HCT116 (cell line): ENCODE results near the gene TMEM175. TPM values are rescaled to one million over a fixed set of nuclear protein-coding genes. Genes with fewer than 3 reads are reported as not detected.

Experiments
- ATAC-seq: fragments of 200-7000 bp; cut with Tn5 transposase; 2 replicates; pipeline ENCODE4 v1.9.1; 2020; ENCODE audit warnings: mild to moderate bottlenecking, moderate library complexity
- BruUV-seq: library from RNA; stranded (reverse); fragments of 400-500 nt; replicated peaks from 2 replicates; lab custom pipeline; 2021; lab: Mats Ljungman, UMichigan
- CTCF ChIA-PET: fragments of 300-600 bp; sonication (Branson Sonifier 250); formaldehyde crosslinking; loops from one replicate; lab custom pipeline; 2021; ENCODE audit warnings: antibody characterized with exemption; lab: Charles Lee
- POLR2A ChIA-PET: fragments of 300-600, 350-600 bp; sonication (Branson Sonifier 250); formaldehyde crosslinking; loops from one replicate; lab custom pipeline; 2021; ENCODE audit warnings: antibody characterized with exemption; lab: Charles Lee
- RAD21 ChIA-PET, 2 experiments: fragments of 300-600 bp; sonication (Branson Sonifier 250); formaldehyde crosslinking; loops; one replicate each; lab custom pipeline; 2023; ENCODE audit warnings: low total read pairs in 2 of 2; ENCODE audit not compliant: uncharacterized antibody in 2 of 2, unreplicated experiment in 2 of 2, low non-redundant PET in 1 of 2; lab: Charles Lee
- DNase-seq: peaks from one replicate; pipeline ENCODE4 v3.0.0-alpha.2; 2010; ENCODE audit warnings: low read depth, low spot score
- H2AFZ ChIP-seq: fragments of 200-600 bp; shearing (Covaris generic), sonication (generic); 2 replicates; pipeline ENCODE4 v1.6.1; 2017; ENCODE audit warnings: low read depth, mixed run types, mixed read lengths, antibody characterized with exemption, low read length; ENCODE audit not compliant: poor library complexity, severe bottlenecking
- H3K27ac ChIP-seq: 2 replicates; pipeline ENCODE4 v1.5.1; 2012; ENCODE audit warnings: low read depth, low read length
- H3K27me3 ChIP-seq: fragments of 200-600 bp; sonication (generic); 2 replicates; pipeline ENCODE4 v1.6.1; 2016; ENCODE audit warnings: mixed run types, low read length, mixed read lengths; ENCODE audit not compliant: insufficient read depth
- H3K36me3 ChIP-seq, 2 experiments: fragments of 200-500 bp in 1 of 2; fragments of 200-600 bp in 1 of 2; sonication (Bioruptor generic) in 1 of 2; sonication (generic) in 1 of 2; 2 replicates each; pipeline versions ENCODE4 v1.5.1 to v1.6.1; 2014 to 2016; ENCODE audit warnings: low read length in 2 of 2, inconsistent platforms in 1 of 2, mixed read lengths in 1 of 2, mixed run types in 1 of 2; ENCODE audit not compliant: insufficient read depth in 2 of 2, control insufficient read depth in 1 of 2
- H3K4me1 ChIP-seq, 2 experiments: fragments of 200-600 bp in 1 of 2; sonication (generic) in 1 of 2; 2 replicates each; pipeline versions ENCODE4 v1.5.1 to v1.6.1; 2012 to 2017; ENCODE audit warnings: low read length in 2 of 2, inconsistent platforms in 1 of 2, mild to moderate bottlenecking in 1 of 2, mixed read lengths in 1 of 2, mixed run types in 1 of 2, moderate library complexity in 1 of 2; ENCODE audit not compliant: insufficient read depth in 2 of 2, control insufficient read depth in 1 of 2
- H3K4me2 ChIP-seq: fragments of 200-600 bp; sonication (generic); 2 replicates; pipeline ENCODE4 v1.6.1; 2017; ENCODE audit warnings: mixed run types, low read length, mixed read lengths
- H3K4me3 ChIP-seq, 2 experiments: fragments of 200-600 bp in 1 of 2; sonication (generic) in 1 of 2; replicated peaks in 1 of 2; 2 replicates each; pipeline ENCODE4 v1.5.1; 2011 to 2016; ENCODE audit warnings: low read length in 2 of 2, control low read depth in 1 of 2, low read depth in 1 of 2, mild to moderate bottlenecking in 1 of 2, mixed read lengths in 1 of 2, mixed run types in 1 of 2
- H3K79me2 ChIP-seq: fragments of 200-600 bp; sonication (generic); 2 replicates; pipeline ENCODE4 v1.6.1; 2017; ENCODE audit warnings: mild to moderate bottlenecking, mixed run types, low read length, moderate library complexity, mixed read lengths; ENCODE audit not compliant: insufficient read depth
- H3K9ac ChIP-seq: fragments of 200-600 bp; sonication (generic); 2 replicates; pipeline ENCODE4 v1.6.1; 2016; ENCODE audit warnings: low read length, mixed read lengths
- H3K9me2 ChIP-seq: fragments of 200-600 bp; sonication (generic), shearing (Covaris generic); 2 replicates; pipeline ENCODE4 v1.6.1; 2017; ENCODE audit warnings: mixed run types, mild to moderate bottlenecking, moderate library complexity; ENCODE audit not compliant: insufficient read depth
- H3K9me3 ChIP-seq, 2 experiments: fragments of 200-500 bp in 1 of 2; fragments of 200-600 bp in 1 of 2; sonication (Bioruptor generic) in 1 of 2; sonication (generic) in 1 of 2; 2 replicates each; pipeline ENCODE4 v1.6.1; 2014 to 2017; ENCODE audit warnings: low read length in 2 of 2, mixed read lengths in 2 of 2, inconsistent platforms in 1 of 2, low read depth in 1 of 2, mild to moderate bottlenecking in 1 of 2, mixed run types in 1 of 2, moderate library complexity in 1 of 2; ENCODE audit not compliant: control insufficient read depth in 1 of 2, insufficient read depth in 1 of 2
- H4K20me1 ChIP-seq: fragments of 200-600 bp; sonication (generic), shearing (Covaris generic); 2 replicates; pipeline ENCODE4 v1.6.1; 2017; ENCODE audit warnings: mixed run types, mild to moderate bottlenecking, moderate library complexity; ENCODE audit not compliant: insufficient read depth
- CEBPB ChIP-seq: IDR thresholded peaks from 2 replicates; pipeline ENCODE4 v1.6.1; 2012; ENCODE audit warnings: low read depth
- EGR1 ChIP-seq: IDR thresholded peaks from 2 replicates; pipeline ENCODE4 v1.6.1; 2012; ENCODE audit warnings: low read depth
- ELF1 ChIP-seq: IDR thresholded peaks from 2 replicates; pipeline ENCODE4 v1.6.1; 2012; ENCODE audit warnings: low read depth, borderline replicate concordance
- EZH2 ChIP-seq: fragments of 200-600 bp; sonication (generic); IDR thresholded peaks from 2 replicates; pipeline ENCODE4 v1.6.1; 2017; ENCODE audit warnings: antibody characterized with exemption, mixed run types
- FOSL1 ChIP-seq: IDR thresholded peaks from 2 replicates; pipeline ENCODE4 v1.6.1; 2012; ENCODE audit warnings: low read depth
- JUND ChIP-seq: IDR thresholded peaks from 2 replicates; pipeline ENCODE4 v1.6.1; 2012
- POLR2A ChIP-seq: IDR thresholded peaks from 2 replicates; pipeline ENCODE4 v1.7.0; 2011; ENCODE audit warnings: borderline replicate concordance; ENCODE audit not compliant: insufficient read depth, insufficient read length; ENCODE audit errors: extremely low read depth
- RAD21 ChIP-seq: IDR thresholded peaks from 2 replicates; pipeline ENCODE4 v1.6.1; 2012; ENCODE audit warnings: low read depth, mild to moderate bottlenecking
- SP1 ChIP-seq: IDR thresholded peaks from 2 replicates; pipeline ENCODE4 v1.6.1; 2012; ENCODE audit warnings: low read depth
- SRF ChIP-seq: IDR thresholded peaks from 2 replicates; pipeline ENCODE4 v1.6.1; 2012; ENCODE audit warnings: low read depth
- TCF7L2 ChIP-seq: IDR thresholded peaks from 2 replicates; pipeline ENCODE4 v1.7.0; 2011; ENCODE audit warnings: borderline replicate concordance, inconsistent platforms; ENCODE audit not compliant: insufficient read depth, insufficient read length; ENCODE audit errors: extremely low read depth
- YY1 ChIP-seq: IDR thresholded peaks from 2 replicates; pipeline ENCODE4 v1.6.1; 2011; ENCODE audit warnings: low read length, low read depth, moderate library complexity, mild to moderate bottlenecking; ENCODE audit not compliant: insufficient replicate concordance; ENCODE audit errors: extremely low read depth
- ZFX ChIP-seq: fragments of 450-650 bp; IDR thresholded peaks from 2 replicates; pipeline ENCODE4 v1.6.1; 2017
- ZNF274 ChIP-seq: fragments of 200-500 bp; sonication (Bioruptor generic); IDR thresholded peaks from 2 replicates; pipeline ENCODE4 v1.6.1; 2014; ENCODE audit warnings: mild to moderate bottlenecking, low read depth, low read length, inconsistent platforms
- intact Hi-C: fragments of 100-400 bp; cut with micrococcal nuclease; formaldehyde crosslinking; loops from 2 replicates; pipeline ENCODE4 v1.10.0; 2022
- total RNA-seq: library from RNA; stranded (reverse); gene quantifications from one replicate; pipeline ENCODE4 v1.2.1, GENCODE V29; 2021; ENCODE audit not compliant: unreplicated experiment
- TF ChIP-seq, protein P1 (sequence below): IDR thresholded peaks from 2 replicates; pipeline ENCODE4 v1.6.1; 2012
- TF ChIP-seq, protein P2 (sequence below), 3 experiments: fragments of 200-600 bp in 1 of 3; sonication (generic) in 1 of 3; IDR thresholded peaks in 2 of 3; conservative IDR thresholded peaks in 1 of 3; 2 replicates each; pipeline ENCODE4 v1.5.1; 2012 to 2017; ENCODE audit warnings: low read depth in 2 of 3, low read length in 2 of 3, antibody characterized with exemption in 1 of 3, borderline replicate concordance in 1 of 3, control low read depth in 1 of 3, mild to moderate bottlenecking in 1 of 3, mixed read lengths in 1 of 3, mixed run types in 1 of 3, moderate library complexity in 1 of 3; ENCODE audit not compliant: insufficient read depth in 1 of 3
- TF ChIP-seq, protein P3 (sequence below): IDR thresholded peaks from 2 replicates; pipeline ENCODE4 v1.6.1; 2012
- TF ChIP-seq, protein P4 (sequence below): IDR thresholded peaks from 2 replicates; pipeline ENCODE4 v1.6.1; 2012; ENCODE audit warnings: low read depth
- TF ChIP-seq, protein P5 (sequence below): IDR thresholded peaks from 2 replicates; pipeline ENCODE4 v1.6.1; 2011; ENCODE audit warnings: mild to moderate bottlenecking, low read length, moderate library complexity; ENCODE audit not compliant: insufficient replicate concordance; ENCODE audit errors: extremely low read depth

TMEM175 gene
- total RNA-seq, 1 experiment from 2014 or later, result 17.5 TPM

DNA sequence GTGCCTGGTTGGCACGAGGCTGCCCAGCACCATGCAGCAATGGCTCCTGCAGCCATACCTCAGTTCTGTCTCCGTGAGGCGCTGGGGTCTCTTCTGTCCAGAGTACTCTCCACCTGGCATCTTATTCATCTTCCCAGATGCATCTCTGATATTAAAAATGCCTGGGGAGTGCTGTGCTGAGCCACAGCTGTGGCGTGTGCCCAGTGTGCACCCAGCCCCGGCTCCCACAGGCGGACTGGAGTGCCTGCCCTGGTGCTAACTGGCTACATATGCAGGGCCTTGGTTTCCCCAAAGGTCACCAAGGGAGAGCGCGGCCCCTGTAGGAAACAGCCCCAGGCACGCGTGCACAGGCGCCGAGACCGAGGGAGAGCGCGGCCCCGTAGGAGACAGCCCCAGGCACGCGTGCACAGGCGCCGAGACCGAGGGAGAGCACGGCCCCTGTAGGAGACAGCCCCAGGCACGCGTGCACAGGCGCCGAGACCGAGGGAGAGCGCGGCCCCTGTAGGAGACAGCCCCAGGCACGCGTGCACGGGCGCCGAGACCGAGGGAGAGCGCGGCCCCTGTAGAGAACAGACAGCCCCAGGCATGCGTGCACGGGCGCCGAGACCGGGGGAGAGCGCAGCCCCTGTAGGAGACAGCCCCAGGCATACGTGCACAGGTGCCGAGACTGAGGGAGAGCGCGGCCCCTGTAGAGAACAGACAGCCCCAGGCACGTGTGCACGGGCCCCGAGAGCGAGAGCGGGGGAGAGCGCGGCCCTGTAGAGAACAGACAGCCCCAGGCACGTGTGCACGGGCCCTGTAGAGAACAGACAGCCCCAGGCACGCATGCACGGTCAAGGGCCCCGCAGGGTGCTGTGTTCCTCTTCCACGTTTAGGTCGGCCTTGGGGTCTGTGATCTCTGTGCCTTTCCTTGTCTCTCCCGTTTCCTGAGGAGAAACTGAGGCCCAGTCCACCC is 14.5 kb downstream of the TMEM175 start:
- Histone ChIP-seq H3K9me2 (no peaks in the 10 kb centered on the region), H3K36me3 (no peaks in the 10 kb centered on the region), H3K4me3 (no peak overlapping the region), H3K79me2 (no peaks in the 10 kb centered on the region), H3K4me1 (no peaks in the 10 kb centered on the region), H3K9ac (no peak overlapping the region), H3K9me3 (no peaks in the 10 kb centered on the region), H2AFZ (no peak overlapping the region), H3K27me3 (no peaks in the 10 kb centered on the region), H3K4me2 (no peak overlapping the region), H3K27ac (no peak overlapping the region), H4K20me1 (no peaks in the 10 kb centered on the region)
- ChIA-PET CTCF (no interaction called here), POLR2A (no interaction called here), RAD21 (no interaction called here)
- intact Hi-C loops, result no loop called here
- no TSS peak for BruUV-seq
- ATAC-seq (no peak), DNase-seq (no peak)
- TF ChIP-seq POLR2A (no peak), SP1 (no peak), EGR1 (no peak), RAD21 (no peak), ZFX (no peak), TCF7L2 (no peak), ZNF274 (no peak), SRF (no peak), EZH2 (no peak), FOSL1 (no peak), ELF1 (no peak), CEBPB (no peak), YY1 (no peak), JUND (no peak)
- TF ChIP-seq, protein P1, sequence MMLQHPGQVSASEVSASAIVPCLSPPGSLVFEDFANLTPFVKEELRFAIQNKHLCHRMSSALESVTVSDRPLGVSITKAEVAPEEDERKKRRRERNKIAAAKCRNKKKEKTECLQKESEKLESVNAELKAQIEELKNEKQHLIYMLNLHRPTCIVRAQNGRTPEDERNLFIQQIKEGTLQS, result no peak
- TF ChIP-seq, protein P2, sequence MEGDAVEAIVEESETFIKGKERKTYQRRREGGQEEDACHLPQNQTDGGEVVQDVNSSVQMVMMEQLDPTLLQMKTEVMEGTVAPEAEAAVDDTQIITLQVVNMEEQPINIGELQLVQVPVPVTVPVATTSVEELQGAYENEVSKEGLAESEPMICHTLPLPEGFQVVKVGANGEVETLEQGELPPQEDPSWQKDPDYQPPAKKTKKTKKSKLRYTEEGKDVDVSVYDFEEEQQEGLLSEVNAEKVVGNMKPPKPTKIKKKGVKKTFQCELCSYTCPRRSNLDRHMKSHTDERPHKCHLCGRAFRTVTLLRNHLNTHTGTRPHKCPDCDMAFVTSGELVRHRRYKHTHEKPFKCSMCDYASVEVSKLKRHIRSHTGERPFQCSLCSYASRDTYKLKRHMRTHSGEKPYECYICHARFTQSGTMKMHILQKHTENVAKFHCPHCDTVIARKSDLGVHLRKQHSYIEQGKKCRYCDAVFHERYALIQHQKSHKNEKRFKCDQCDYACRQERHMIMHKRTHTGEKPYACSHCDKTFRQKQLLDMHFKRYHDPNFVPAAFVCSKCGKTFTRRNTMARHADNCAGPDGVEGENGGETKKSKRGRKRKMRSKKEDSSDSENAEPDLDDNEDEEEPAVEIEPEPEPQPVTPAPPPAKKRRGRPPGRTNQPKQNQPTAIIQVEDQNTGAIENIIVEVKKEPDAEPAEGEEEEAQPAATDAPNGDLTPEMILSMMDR (IDR thresholded peaks at IDR 0.05 in 2 of 3, conservative IDR thresholded peaks at IDR 0.05 in 1 of 3; ENCODE audit: borderline replicate concordance in 1 of 3, insufficient read depth in 1 of 3, low read depth in 2 of 3, low read length in 2 of 3), result no peak
- TF ChIP-seq, protein P3, sequence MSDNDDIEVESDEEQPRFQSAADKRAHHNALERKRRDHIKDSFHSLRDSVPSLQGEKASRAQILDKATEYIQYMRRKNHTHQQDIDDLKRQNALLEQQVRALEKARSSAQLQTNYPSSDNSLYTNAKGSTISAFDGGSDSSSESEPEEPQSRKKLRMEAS, result no peak
- TF ChIP-seq, protein P4, sequence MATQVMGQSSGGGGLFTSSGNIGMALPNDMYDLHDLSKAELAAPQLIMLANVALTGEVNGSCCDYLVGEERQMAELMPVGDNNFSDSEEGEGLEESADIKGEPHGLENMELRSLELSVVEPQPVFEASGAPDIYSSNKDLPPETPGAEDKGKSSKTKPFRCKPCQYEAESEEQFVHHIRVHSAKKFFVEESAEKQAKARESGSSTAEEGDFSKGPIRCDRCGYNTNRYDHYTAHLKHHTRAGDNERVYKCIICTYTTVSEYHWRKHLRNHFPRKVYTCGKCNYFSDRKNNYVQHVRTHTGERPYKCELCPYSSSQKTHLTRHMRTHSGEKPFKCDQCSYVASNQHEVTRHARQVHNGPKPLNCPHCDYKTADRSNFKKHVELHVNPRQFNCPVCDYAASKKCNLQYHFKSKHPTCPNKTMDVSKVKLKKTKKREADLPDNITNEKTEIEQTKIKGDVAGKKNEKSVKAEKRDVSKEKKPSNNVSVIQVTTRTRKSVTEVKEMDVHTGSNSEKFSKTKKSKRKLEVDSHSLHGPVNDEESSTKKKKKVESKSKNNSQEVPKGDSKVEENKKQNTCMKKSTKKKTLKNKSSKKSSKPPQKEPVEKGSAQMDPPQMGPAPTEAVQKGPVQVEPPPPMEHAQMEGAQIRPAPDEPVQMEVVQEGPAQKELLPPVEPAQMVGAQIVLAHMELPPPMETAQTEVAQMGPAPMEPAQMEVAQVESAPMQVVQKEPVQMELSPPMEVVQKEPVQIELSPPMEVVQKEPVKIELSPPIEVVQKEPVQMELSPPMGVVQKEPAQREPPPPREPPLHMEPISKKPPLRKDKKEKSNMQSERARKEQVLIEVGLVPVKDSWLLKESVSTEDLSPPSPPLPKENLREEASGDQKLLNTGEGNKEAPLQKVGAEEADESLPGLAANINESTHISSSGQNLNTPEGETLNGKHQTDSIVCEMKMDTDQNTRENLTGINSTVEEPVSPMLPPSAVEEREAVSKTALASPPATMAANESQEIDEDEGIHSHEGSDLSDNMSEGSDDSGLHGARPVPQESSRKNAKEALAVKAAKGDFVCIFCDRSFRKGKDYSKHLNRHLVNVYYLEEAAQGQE, result no peak
- TF ChIP-seq, protein P5, sequence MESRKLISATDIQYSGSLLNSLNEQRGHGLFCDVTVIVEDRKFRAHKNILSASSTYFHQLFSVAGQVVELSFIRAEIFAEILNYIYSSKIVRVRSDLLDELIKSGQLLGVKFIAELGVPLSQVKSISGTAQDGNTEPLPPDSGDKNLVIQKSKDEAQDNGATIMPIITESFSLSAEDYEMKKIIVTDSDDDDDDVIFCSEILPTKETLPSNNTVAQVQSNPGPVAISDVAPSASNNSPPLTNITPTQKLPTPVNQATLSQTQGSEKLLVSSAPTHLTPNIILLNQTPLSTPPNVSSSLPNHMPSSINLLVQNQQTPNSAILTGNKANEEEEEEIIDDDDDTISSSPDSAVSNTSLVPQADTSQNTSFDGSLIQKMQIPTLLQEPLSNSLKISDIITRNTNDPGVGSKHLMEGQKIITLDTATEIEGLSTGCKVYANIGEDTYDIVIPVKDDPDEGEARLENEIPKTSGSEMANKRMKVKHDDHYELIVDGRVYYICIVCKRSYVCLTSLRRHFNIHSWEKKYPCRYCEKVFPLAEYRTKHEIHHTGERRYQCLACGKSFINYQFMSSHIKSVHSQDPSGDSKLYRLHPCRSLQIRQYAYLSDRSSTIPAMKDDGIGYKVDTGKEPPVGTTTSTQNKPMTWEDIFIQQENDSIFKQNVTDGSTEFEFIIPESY, result no peak
